ENCODE results near the gene TOR4A.
"Not testable (repeated sequence)": the region's sequence is repeated elsewhere in the genome, so short reads cannot be mapped to it uniquely, and the experiment has no call there.

TOR4A gene

GRCh38 chr9:137240318-137240840 is 37.1 kb upstream of the TOR4A start:
- peak overlapping the region; percentile 57 to 68 for H3K4me3 ChIP-seq (replicated peaks in 1 of 2; ENCODE audit: low read depth in 2 of 2, low read length in 2 of 2)
- peak; percentile 73 to 89 for DNase-seq (ENCODE audit: low read depth in 2 of 2)
- TF ChIP-seq CTCF (IDR thresholded peaks at IDR 0.05; ENCODE audit: low read depth, low read length), result no peak

GRCh38 chr9:137240841-137241489 is 36.6 kb upstream of the TOR4A start, which contains the start of gene TUBB4B:
Gene TUBB4B, plus strand, starts transcription at chr9:137241287. Its CDS starts 74 bp downstream, at chr9:137241361.
- H3K4me3 ChIP-seq (replicated peaks in 1 of 2; ENCODE audit: low read depth in 2 of 2, low read length in 2 of 2), result peak within 1 kb of the TSS; percentile 70 to 93
- peak; percentile 100 for DNase-seq (ENCODE audit: low read depth in 2 of 2)
- no peak for TF ChIP-seq CTCF (IDR thresholded peaks at IDR 0.05; ENCODE audit: low read depth, low read length)

- TF ChIP-seq CTCF (IDR thresholded peaks at IDR 0.05; ENCODE audit: low read depth, low read length), result no peak
- peak; percentile 44 to 54 for DNase-seq (ENCODE audit: low read depth in 2 of 2)
These were observed 35.8 kb upstream of the TOR4A start for GRCh38 chr9:137241490-137242268.

GRCh38 chr9:137242269-137243203 is 35.0 kb upstream of the TOR4A start:
- peak overlapping the region; percentile 70 to 93 for H3K4me3 ChIP-seq (replicated peaks in 1 of 2; ENCODE audit: low read depth in 2 of 2, low read length in 2 of 2)
- no peak for TF ChIP-seq CTCF (IDR thresholded peaks at IDR 0.05; ENCODE audit: low read depth, low read length)
- DNase-seq (ENCODE audit: low read depth in 2 of 2), result peak in 1 of 2 donors; percentile 10

More at GRCh38 chr9:137241490-137242268, 35.8 kb upstream of the TOR4A start:
- peak overlapping the region; percentile 70 to 93 for H3K4me3 ChIP-seq (replicated peaks in 1 of 2; ENCODE audit: low read depth in 2 of 2, low read length in 2 of 2)

- H3K4me3 ChIP-seq (replicated peaks in 1 of 2; ENCODE audit: low read depth in 2 of 2, low read length in 2 of 2), result peak overlapping the region in 1 of 2 donors; percentile 93
- DNase-seq (ENCODE audit: low read depth in 2 of 2), result not testable (repeated sequence)
These were observed 34.3 kb upstream of the TOR4A start for GRCh38 chr9:137243266-137243625.

GRCh38 chr9:137243626-137244485 is 33.7 kb upstream of the TOR4A start:
- no peak overlapping the region for H3K4me3 ChIP-seq (replicated peaks in 1 of 2; ENCODE audit: low read depth in 2 of 2, low read length in 2 of 2)
- DNase-seq (ENCODE audit: low read depth in 2 of 2), result peak in 1 of 2 donors; percentile 20
- TF ChIP-seq CTCF (IDR thresholded peaks at IDR 0.05; ENCODE audit: low read depth, low read length), result no peak
